K562 (cell line): ENCODE data around the gene CRYBA1. TPM values are rescaled to one million over a fixed set of nuclear protein-coding genes. Genes with fewer than 3 reads are reported as not detected.
A peak's percentile ranks its signal among the peaks of the same experiment; 100 is the strongest.

Experiments
- CBX3 ChIP-seq, 2 experiments: IDR thresholded peaks; 1 replicate in 1 of 2; 2 replicates in 1 of 2; pipeline ENCODE4 v1.6.1; 2012; ENCODE audit warnings: inconsistent platforms in 2 of 2, low read length in 2 of 2, borderline replicate concordance in 1 of 2, control low read depth in 1 of 2
- CCAR2 ChIP-seq: fragments of 200-400 bp; formaldehyde crosslinking; IDR thresholded peaks from 2 replicates; pipeline ENCODE4 v1.6.1; 2017; ENCODE audit warnings: mild to moderate bottlenecking, low read depth, low read length
- KLF10 ChIP-seq: fragments of 250-450 bp; sonication (Bioruptor Pico); IDR thresholded peaks from 2 replicates; pipeline ENCODE4 v1.6.1; 2021; ENCODE audit warnings: matching md5 sums
- NBN ChIP-seq: fragments of 450-650 bp; IDR thresholded peaks from 2 replicates; pipeline ENCODE4 v1.6.1; 2016; ENCODE audit warnings: low read depth, mild to moderate bottlenecking
- NR2C1 ChIP-seq, 2 experiments: fragments of 450-650 bp; IDR thresholded peaks; 2 replicates each; pipeline ENCODE4 v1.6.1; 2017; ENCODE audit warnings: mild to moderate bottlenecking in 2 of 2, antibody characterized with exemption in 1 of 2, inconsistent platforms in 1 of 2, missing compliant biosample characterization in 1 of 2, missing genetic modification characterization in 1 of 2
- NR4A1 ChIP-seq, 2 experiments: fragments of 250-450 bp in 1 of 2; fragments of 450-650 bp in 1 of 2; sonication (Bioruptor Pico) in 1 of 2; IDR thresholded peaks; 2 replicates each; pipeline versions ENCODE4 v1.4.0 to v1.6.1; 2016 to 2020; ENCODE audit warnings: mild to moderate bottlenecking in 2 of 2, missing compliant biosample characterization in 1 of 2, missing genetic modification characterization in 1 of 2, moderate library complexity in 1 of 2
- TCFL5 ChIP-seq: fragments of 250-450 bp; sonication (Bioruptor Pico); conservative IDR thresholded peaks from 2 replicates; pipeline ENCODE4 v1.6.1; 2021; ENCODE audit warnings: mild to moderate bottlenecking, moderate library complexity, matching md5 sums
- ZNF408 ChIP-seq: fragments of 250-450 bp; sonication (Bioruptor Pico); IDR thresholded peaks from 2 replicates; pipeline ENCODE4 v1.4.0; 2020; ENCODE audit warnings: low read depth, mild to moderate bottlenecking, moderate library complexity
- ZNF445 ChIP-seq: fragments of 250-450 bp; sonication (Bioruptor Pico); IDR thresholded peaks from 2 replicates; pipeline ENCODE4 v1.4.0; 2020; ENCODE audit warnings: low read depth, mild to moderate bottlenecking, moderate library complexity
- ZNF589 ChIP-seq: fragments of 200-800 bp; sonication (Bioruptor generic); IDR thresholded peaks from 2 replicates; pipeline ENCODE4 v1.6.1; 2016; ENCODE audit warnings: low read depth, missing genetic modification characterization, missing compliant biosample characterization
- polyA plus RNA-seq, 8 experiments: library from polyadenylated mRNA; depleted of rRNA in 4 of 8; stranded (reverse) in 5 of 8; unstranded in 3 of 8; fragments of >200 nt; fragmentation: Nextera tagmentation in 2 of 8; fragmentation: Illumina TruSeq in 1 of 8; extraction: Ambion mirVana in 2 of 8; extraction: Trizol in 1 of 8; gene quantifications; 2 replicates each; pipeline versions ENCODE4 v1.2.1 to v1.2.3, GENCODE V29; 2011 to 2014; ENCODE audit warnings: inconsistent platforms in 1 of 8, missing spikeins in 1 of 8
- total RNA-seq, 7 experiments: library from RNA; depleted of rRNA in 6 of 7; stranded (reverse); fragments of >200 nt in 6 of 7; fragmentation: Illumina TruSeq in 2 of 7; extraction: Trizol in 2 of 7; gene quantifications; 2 replicates each; pipeline versions ENCODE4 v1.2.1 to v1.2.3, GENCODE V29; 2011 to 2021; ENCODE audit warnings: low replicate concordance in 1 of 7
- TF ChIP-seq, protein P1 (sequence below): sonication (generic); formaldehyde crosslinking; IDR thresholded peaks from 2 replicates; pipeline ENCODE4 v1.8.0; 2023; ENCODE audit warnings: missing genetic modification reagents, mild to moderate bottlenecking, borderline replicate concordance
- TF ChIP-seq, protein P2 (sequence below): sonication (generic); formaldehyde crosslinking; IDR thresholded peaks from 2 replicates; pipeline ENCODE4 v1.8.0; 2022; ENCODE audit warnings: mild to moderate bottlenecking, low read depth, missing genetic modification reagents
- TF ChIP-seq, protein P3 (sequence below): fragments of 450-650 bp; IDR thresholded peaks from 2 replicates; pipeline ENCODE4 v1.6.1; 2016; ENCODE audit warnings: low read depth, mild to moderate bottlenecking, moderate library complexity
- TF ChIP-seq, protein P4 (sequence below): fragments of 250-450 bp; sonication (Bioruptor Pico); IDR thresholded peaks from 2 replicates; pipeline ENCODE4 v1.8.0; 2022; ENCODE audit warnings: inconsistent platforms
- TF ChIP-seq, protein P5 (sequence below): fragments of 450-650 bp; formaldehyde crosslinking; IDR thresholded peaks from 2 replicates; pipeline ENCODE4 v1.4.0; 2020; ENCODE audit warnings: mild to moderate bottlenecking, moderate library complexity

The CRYBA1 gene
- total and polyA plus RNA-seq, 9 of the 15 experiments (the other 6 are each of a cell fraction or from before 2014, with no cell fraction given) = not detected

DNA sequence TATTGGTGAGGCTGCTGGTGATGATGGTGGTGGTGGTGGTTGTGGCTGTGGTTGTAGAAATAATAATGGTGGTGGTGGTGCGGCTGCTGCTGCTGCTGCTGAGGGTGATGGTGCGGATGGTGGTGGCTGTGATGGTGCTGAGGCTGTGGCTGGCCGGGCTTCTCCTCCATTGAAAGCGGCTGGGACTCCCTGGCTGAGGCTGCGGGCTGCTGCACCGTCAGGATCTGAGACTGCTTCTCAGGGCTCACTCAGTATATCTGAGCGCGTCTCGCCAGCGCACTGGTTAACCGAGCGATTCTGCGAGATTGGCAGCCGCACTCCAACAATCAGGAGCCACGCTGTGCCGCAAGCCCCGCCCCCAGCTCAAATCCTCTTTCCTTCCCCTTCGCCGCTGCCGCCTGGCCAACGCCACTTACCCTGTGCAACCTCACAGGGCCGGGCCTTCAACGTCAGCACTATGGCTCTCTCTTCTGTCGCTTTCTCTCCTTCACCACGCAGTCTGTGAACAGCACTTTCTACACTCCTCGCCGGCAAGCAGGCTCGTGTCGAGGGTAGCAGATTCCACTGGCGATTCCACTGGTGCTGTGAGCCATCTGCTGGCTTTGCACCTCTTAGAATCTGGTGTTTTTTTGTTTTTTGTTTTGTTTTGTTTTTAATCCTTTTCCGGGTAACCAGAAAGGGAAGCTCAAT is 47.4 kb downstream of the CRYBA1 start, which contains the start of gene NUFIP2 (continued):
- TF ChIP-seq, protein P1, sequence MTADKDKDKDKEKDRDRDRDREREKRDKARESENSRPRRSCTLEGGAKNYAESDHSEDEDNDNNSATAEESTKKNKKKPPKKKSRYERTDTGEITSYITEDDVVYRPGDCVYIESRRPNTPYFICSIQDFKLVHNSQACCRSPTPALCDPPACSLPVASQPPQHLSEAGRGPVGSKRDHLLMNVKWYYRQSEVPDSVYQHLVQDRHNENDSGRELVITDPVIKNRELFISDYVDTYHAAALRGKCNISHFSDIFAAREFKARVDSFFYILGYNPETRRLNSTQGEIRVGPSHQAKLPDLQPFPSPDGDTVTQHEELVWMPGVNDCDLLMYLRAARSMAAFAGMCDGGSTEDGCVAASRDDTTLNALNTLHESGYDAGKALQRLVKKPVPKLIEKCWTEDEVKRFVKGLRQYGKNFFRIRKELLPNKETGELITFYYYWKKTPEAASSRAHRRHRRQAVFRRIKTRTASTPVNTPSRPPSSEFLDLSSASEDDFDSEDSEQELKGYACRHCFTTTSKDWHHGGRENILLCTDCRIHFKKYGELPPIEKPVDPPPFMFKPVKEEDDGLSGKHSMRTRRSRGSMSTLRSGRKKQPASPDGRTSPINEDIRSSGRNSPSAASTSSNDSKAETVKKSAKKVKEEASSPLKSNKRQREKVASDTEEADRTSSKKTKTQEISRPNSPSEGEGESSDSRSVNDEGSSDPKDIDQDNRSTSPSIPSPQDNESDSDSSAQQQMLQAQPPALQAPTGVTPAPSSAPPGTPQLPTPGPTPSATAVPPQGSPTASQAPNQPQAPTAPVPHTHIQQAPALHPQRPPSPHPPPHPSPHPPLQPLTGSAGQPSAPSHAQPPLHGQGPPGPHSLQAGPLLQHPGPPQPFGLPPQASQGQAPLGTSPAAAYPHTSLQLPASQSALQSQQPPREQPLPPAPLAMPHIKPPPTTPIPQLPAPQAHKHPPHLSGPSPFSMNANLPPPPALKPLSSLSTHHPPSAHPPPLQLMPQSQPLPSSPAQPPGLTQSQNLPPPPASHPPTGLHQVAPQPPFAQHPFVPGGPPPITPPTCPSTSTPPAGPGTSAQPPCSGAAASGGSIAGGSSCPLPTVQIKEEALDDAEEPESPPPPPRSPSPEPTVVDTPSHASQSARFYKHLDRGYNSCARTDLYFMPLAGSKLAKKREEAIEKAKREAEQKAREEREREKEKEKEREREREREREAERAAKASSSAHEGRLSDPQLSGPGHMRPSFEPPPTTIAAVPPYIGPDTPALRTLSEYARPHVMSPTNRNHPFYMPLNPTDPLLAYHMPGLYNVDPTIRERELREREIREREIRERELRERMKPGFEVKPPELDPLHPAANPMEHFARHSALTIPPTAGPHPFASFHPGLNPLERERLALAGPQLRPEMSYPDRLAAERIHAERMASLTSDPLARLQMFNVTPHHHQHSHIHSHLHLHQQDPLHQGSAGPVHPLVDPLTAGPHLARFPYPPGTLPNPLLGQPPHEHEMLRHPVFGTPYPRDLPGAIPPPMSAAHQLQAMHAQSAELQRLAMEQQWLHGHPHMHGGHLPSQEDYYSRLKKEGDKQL (CRISPR knock-in tag) = no peak
- TF ChIP-seq CCAR2 (no peak), ZNF589 (CRISPR knock-in tag) (0 out of 2 replicates have a peak, but pooled peaks have one; percentile 72), KLF10 (CRISPR knock-in tag) (no peak), NR4A1 (CRISPR knock-in tag; IDR thresholded peaks at IDR 0.05) (no peak), NR4A1 (tag; IDR thresholded peaks at IDR 0.05) (peak; percentile 42; the same call in 1 of the 2 replicates), ZNF408 (CRISPR knock-in tag) (no peak), NBN (peak; percentile 75), ZNF445 (CRISPR knock-in tag) (no peak), CBX3 (IDR thresholded peaks at IDR 0.05; ENCODE audit: borderline replicate concordance in 1 of 2, low read length in 2 of 2) (peak in 1 of 2 experiments; percentile 78; a peak in 1 of 3 replicates), TCFL5 (CRISPR knock-in tag) (no peak), NR2C1 (IDR thresholded peaks at IDR 0.05) (no peak), NR2C1 (tag; IDR thresholded peaks at IDR 0.05) (0 out of 2 replicates have a peak, but pooled peaks have one; percentile 32)
- TF ChIP-seq, protein P2, sequence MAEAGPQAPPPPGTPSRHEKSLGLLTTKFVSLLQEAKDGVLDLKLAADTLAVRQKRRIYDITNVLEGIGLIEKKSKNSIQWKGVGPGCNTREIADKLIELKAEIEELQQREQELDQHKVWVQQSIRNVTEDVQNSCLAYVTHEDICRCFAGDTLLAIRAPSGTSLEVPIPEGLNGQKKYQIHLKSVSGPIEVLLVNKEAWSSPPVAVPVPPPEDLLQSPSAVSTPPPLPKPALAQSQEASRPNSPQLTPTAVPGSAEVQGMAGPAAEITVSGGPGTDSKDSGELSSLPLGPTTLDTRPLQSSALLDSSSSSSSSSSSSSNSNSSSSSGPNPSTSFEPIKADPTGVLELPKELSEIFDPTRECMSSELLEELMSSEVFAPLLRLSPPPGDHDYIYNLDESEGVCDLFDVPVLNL (CRISPR knock-in tag) = peak; percentile 52; the same call in 1 of the 2 replicates
- TF ChIP-seq, protein P3, sequence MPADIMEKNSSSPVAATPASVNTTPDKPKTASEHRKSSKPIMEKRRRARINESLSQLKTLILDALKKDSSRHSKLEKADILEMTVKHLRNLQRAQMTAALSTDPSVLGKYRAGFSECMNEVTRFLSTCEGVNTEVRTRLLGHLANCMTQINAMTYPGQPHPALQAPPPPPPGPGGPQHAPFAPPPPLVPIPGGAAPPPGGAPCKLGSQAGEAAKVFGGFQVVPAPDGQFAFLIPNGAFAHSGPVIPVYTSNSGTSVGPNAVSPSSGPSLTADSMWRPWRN = no peak
- TF ChIP-seq, protein P4, sequence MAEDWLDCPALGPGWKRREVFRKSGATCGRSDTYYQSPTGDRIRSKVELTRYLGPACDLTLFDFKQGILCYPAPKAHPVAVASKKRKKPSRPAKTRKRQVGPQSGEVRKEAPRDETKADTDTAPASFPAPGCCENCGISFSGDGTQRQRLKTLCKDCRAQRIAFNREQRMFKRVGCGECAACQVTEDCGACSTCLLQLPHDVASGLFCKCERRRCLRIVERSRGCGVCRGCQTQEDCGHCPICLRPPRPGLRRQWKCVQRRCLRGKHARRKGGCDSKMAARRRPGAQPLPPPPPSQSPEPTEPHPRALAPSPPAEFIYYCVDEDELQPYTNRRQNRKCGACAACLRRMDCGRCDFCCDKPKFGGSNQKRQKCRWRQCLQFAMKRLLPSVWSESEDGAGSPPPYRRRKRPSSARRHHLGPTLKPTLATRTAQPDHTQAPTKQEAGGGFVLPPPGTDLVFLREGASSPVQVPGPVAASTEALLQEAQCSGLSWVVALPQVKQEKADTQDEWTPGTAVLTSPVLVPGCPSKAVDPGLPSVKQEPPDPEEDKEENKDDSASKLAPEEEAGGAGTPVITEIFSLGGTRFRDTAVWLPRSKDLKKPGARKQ = no peak
- TF ChIP-seq, protein P5, sequence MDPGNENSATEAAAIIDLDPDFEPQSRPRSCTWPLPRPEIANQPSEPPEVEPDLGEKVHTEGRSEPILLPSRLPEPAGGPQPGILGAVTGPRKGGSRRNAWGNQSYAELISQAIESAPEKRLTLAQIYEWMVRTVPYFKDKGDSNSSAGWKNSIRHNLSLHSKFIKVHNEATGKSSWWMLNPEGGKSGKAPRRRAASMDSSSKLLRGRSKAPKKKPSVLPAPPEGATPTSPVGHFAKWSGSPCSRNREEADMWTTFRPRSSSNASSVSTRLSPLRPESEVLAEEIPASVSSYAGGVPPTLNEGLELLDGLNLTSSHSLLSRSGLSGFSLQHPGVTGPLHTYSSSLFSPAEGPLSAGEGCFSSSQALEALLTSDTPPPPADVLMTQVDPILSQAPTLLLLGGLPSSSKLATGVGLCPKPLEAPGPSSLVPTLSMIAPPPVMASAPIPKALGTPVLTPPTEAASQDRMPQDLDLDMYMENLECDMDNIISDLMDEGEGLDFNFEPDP (CRISPR knock-in tag) = no peak
